Gastrocnemius medialis (tissue), 4 donors: Measurements from ENCODE around the gene MTA1. TPM values are rescaled to one million over a fixed set of nuclear protein-coding genes. Genes with fewer than 3 reads are reported as not detected.

Source experiments
- ATAC-seq, 2 donors: fragments of 150-250 bp; one replicate each; pipeline ENCODE4 v1.9.1; 2016
- DNase-seq, 2 donors: peaks; one replicate each; pipeline ENCODE4 v3.0.0-alpha.2; 2019
- H3K27ac ChIP-seq, 4 donors: fragments of 200-600 bp; sonication (generic); 1 replicate in 1 of 4; 2 replicates in 3 of 4; pipeline ENCODE4 v1.5.1; 2016 to 2018; ENCODE audit warnings: mild to moderate bottlenecking in 2 of 4, moderate library complexity in 1 of 4
- H3K27me3 ChIP-seq, 3 donors: fragments of 200-600 bp; sonication (generic) in 2 of 3; 1 replicate in 1 of 3; 2 replicates in 2 of 3; pipeline versions ENCODE4 v1.5.1 to v1.6.0; 2016 to 2019; ENCODE audit warnings: mild to moderate bottlenecking in 1 of 3, moderate library complexity in 1 of 3
- H3K36me3 ChIP-seq, 2 donors: fragments of 200-600 bp; sonication (generic) in 1 of 2; one replicate each; pipeline ENCODE4 v1.5.1; 2017 to 2018
- H3K4me1 ChIP-seq, 2 donors: fragments of 200-600 bp; sonication (generic) in 1 of 2; one replicate each; pipeline ENCODE4 v1.5.1; 2016 to 2017; ENCODE audit warnings: mild to moderate bottlenecking in 2 of 2
- H3K4me3 ChIP-seq, 4 donors: fragments of 200-600 bp; sonication (generic) in 3 of 4; 1 replicate in 1 of 4; 2 replicates in 3 of 4; pipeline ENCODE4 v1.5.1; 2016 to 2019; ENCODE audit warnings: mild to moderate bottlenecking in 2 of 4
- H3K9me3 ChIP-seq, 3 donors: fragments of 200-600 bp; sonication (generic) in 2 of 3; 1 replicate in 1 of 3; 2 replicates in 2 of 3; pipeline ENCODE4 v1.5.1; 2016 to 2019
- POLR2A ChIP-seq, 2 donors: fragments of 450-650 bp; IDR thresholded peaks; one replicate each; pipeline ENCODE4 v1.6.1; 2017; ENCODE audit warnings: antibody characterized with exemption in 2 of 2, mild to moderate bottlenecking in 2 of 2, moderate library complexity in 2 of 2
- in situ Hi-C, 4 donors: fragments of 200-750 bp; cut with MboI; loops; one replicate each; pipeline versions ENCODE4 v1.15.0 to v1.8.0; 2017; ENCODE audit warnings: low sequenced_read_pairs in 4 of 4
- intact Hi-C: fragments of 100-400 bp; cut with DNase I; formaldehyde crosslinking; loops from one replicate; pipeline ENCODE4 v1.15.1; 2023; ENCODE audit warnings: low total_unique reads
- total RNA-seq, 4 donors: library from RNA; depleted of rRNA; stranded (reverse); fragments of >200 nt; gene quantifications; one replicate each; pipeline versions ENCODE4 v1.1.0 to v1.2.3, GENCODE V29; 2016
- TF ChIP-seq, protein P1 (sequence below), 5 experiments: fragments of 450-650 bp in 3 of 5; fragments of 200-600 bp in 2 of 5; sonication (generic) in 2 of 5; IDR thresholded peaks in 4 of 5; conservative IDR thresholded peaks in 1 of 5; 1 replicate in 4 of 5; 2 replicates in 1 of 5; pipeline ENCODE4 v1.5.1; 2016 to 2019; ENCODE audit warnings: antibody characterized with exemption in 5 of 5, mild to moderate bottlenecking in 3 of 5, moderate library complexity in 3 of 5

Gene MTA1
- total RNA-seq, 4 donors from 2014 or later: 18.2 to 30.8 (median 28.2) TPM

DNA sequence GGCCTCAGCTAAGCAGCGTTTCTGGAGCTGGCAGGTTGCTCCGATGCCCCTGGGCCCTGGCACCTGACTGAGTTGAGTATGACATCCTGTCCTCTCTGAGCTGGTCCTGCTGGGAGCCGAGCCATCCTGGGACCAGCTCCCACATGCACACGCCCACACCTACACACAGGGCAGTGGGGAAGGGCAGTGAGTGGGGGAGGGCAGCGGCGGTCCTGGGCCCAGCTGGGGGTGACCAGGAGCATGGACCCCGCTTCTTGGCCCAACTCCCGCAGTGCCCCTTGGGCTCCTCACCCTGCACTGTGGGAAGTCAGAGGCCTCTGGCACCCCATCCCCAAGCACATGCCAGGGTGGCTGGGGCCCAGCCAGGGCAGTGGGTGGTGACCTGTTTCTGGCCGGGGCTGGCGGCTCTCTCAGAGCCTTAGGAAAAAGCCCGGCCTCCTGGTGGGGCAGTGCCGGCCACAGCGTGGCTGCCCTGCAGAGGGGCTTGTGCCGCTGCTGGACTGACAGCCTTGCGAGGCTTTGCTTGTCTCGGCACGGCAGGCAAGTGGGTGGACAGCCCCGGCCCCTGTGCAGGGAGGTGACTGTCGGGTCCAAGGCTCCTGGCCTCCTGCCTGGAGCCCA is 49.1 kb downstream of the MTA1 start:
- in situ Hi-C loops: no loop called here
- Histone ChIP-seq H3K4me3 (no peak overlapping the region), H3K4me1 (peaks cover 42 to 47% of the 10 kb centered on the region in 2 donors), H3K27me3 (no peaks in the 10 kb centered on the region), H3K27ac (peak overlapping the region in 3 of 4 donors; percentile 39 to 65 (median 50)), H3K36me3 (peaks cover 0 to 19% of the 10 kb centered on the region in 2 donors), H3K9me3 (no peaks in the 10 kb centered on the region)
- ATAC-seq: peak; percentile 55 to 67
- DNase-seq: peak in 1 of 2 donors; percentile 72
- TF ChIP-seq, protein P1, sequence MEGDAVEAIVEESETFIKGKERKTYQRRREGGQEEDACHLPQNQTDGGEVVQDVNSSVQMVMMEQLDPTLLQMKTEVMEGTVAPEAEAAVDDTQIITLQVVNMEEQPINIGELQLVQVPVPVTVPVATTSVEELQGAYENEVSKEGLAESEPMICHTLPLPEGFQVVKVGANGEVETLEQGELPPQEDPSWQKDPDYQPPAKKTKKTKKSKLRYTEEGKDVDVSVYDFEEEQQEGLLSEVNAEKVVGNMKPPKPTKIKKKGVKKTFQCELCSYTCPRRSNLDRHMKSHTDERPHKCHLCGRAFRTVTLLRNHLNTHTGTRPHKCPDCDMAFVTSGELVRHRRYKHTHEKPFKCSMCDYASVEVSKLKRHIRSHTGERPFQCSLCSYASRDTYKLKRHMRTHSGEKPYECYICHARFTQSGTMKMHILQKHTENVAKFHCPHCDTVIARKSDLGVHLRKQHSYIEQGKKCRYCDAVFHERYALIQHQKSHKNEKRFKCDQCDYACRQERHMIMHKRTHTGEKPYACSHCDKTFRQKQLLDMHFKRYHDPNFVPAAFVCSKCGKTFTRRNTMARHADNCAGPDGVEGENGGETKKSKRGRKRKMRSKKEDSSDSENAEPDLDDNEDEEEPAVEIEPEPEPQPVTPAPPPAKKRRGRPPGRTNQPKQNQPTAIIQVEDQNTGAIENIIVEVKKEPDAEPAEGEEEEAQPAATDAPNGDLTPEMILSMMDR (IDR thresholded peaks at IDR 0.05 in 4 of 5, conservative IDR thresholded peaks at IDR 0.05 in 1 of 5): no peak
- TF ChIP-seq POLR2A (IDR thresholded peaks at IDR 0.05): no peak
- intact Hi-C loops: no loop called here

DNA sequence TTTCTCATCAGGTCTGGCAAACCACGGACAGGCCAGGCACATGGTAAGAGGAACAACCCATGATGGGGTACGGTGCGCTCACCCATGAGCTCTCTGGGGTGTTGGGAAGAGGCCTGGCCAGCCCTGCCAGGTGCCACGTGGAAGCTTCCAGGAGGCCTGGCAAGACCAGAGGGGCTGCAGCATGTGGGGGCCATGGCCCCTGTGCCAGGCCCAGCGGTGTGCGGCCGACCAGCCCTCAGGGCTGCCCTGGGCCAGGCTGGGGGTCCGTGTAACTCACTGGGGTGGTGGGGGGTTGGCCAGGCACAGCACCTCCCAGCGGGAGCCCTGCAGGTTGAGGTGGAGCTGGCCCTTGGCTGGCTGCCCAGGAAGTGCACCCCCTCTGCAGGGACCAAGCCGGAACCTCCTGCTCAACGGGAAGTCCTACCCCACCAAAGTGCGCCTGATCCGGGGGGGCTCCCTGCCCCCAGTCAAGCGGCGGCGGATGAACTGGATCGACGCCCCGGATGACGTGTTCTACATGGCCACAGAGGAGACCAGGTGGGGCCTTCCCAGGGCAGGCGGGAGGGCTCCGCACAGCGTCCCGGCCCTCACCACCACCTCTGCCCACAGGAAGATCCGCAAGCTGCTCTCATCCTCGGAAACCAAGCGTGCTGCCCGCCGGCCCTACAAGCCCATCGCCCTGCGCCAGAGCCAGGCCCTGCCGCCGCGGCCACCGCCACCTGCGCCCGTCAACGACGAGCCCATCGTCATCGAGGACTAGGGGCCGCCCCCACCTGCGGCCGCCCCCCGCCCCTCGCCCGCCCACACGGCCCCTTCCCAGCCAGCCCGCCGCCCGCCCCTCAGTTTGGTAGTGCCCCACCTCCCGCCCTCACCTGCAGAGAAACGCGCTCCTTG is 50.1 kb downstream of the MTA1 start:
- in situ Hi-C loops (no loop called here), intact Hi-C loops (no loop called here)
- ATAC-seq (no peak), DNase-seq (no peak)
- peaks cover 45 to 51% of the 10 kb centered on the region in 2 donors for H3K4me1 ChIP-seq
- TF ChIP-seq POLR2A (IDR thresholded peaks at IDR 0.05): no peak
- TF ChIP-seq, protein P1 (IDR thresholded peaks at IDR 0.05 in 4 of 5, conservative IDR thresholded peaks at IDR 0.05 in 1 of 5): no peak
- no peak overlapping the region for H3K4me3 ChIP-seq
- H3K36me3 ChIP-seq: peaks cover 0 to 10% of the 10 kb centered on the region in 2 donors
- peak overlapping the region in 3 of 4 donors; percentile 39 to 65 (median 50) for H3K27ac ChIP-seq
- no peaks in the 10 kb centered on the region for H3K9me3 ChIP-seq
- H3K27me3 ChIP-seq: no peaks in the 10 kb centered on the region

DNA sequence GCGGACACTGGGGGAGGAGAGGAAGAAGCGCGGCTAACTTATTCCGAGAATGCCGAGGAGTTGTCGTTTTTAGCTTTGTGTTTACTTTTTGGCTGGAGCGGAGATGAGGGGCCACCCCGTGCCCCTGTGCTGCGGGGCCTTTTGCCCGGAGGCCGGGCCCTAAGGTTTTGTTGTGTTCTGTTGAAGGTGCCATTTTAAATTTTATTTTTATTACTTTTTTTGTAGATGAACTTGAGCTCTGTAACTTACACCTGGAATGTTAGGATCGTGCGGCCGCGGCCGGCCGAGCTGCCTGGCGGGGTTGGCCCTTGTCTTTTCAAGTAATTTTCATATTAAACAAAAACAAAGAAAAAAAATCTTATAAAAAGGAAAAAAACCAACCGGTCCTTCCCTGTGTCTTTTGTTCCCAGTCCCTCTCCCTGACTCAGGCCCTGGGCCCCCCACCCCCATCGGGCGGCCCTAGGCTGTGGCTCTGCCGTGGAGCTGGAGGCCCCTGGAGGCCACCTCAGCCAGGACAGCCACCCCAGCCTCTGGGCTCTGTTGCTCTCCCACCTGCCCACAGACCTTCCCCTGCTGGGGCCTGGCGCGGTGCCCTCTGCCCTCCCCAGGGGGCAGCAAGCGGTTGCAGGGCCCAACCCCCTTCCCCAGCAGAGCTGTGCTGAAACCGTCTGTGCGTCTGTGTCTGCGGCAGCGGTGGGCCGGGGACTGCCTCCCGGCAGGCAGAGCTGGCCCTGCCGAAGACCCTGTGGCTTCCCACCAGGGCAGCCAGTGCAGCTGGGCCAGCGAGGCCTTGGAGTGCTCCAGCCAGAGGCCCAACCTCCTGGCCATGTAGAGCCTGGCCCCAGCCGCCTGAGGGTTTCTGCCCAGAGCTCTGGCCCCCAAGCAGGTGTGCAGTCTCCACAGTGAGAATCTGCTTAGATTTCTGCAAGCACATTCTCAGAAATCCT is 51.0 kb downstream of the MTA1 start:
- Histone ChIP-seq H3K4me3 (no peak overlapping the region), H3K27me3 (peaks cover 0 to 4% (median 0%) of the 10 kb centered on the region in 3 donors), H3K36me3 (peaks cover 0 to 6% of the 10 kb centered on the region in 2 donors), H3K9me3 (no peaks in the 10 kb centered on the region), H3K4me1 (peaks cover 42 to 53% of the 10 kb centered on the region in 2 donors), H3K27ac (no peak overlapping the region)
- intact Hi-C loops (no loop called here), in situ Hi-C loops (no loop called here)
- no peak for ATAC-seq
- TF ChIP-seq, protein P1 (IDR thresholded peaks at IDR 0.05 in 4 of 5, conservative IDR thresholded peaks at IDR 0.05 in 1 of 5): no peak
- no peak for TF ChIP-seq POLR2A (IDR thresholded peaks at IDR 0.05)
- no peak for DNase-seq

DNA sequence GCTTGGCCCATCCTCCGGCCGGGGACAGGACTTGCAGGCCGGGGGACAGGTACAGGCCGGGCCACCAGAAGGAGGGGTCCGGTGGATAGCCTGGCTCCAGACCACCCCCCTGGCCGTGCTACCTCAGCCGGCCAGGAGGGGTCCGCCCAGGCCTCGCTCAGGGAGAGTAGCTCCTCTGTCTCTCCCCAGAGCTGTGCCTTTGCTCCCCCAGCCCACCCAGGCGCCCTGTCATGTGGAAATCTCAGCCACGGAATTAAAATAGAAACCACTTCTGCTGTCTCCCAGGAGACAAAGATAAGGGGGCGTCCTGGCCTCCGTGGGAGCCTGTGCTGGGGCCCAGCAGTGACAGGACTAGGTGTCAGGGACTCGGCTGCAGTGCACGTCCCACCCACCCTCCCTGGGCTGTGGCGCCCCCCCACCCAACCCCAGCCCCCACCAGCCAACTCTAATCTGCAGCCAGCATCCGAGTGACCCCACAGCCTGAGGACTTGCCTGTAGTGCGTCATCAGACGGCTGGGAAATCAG is 51.7 kb downstream of the MTA1 start:
- no peak for TF ChIP-seq POLR2A (IDR thresholded peaks at IDR 0.05)
- TF ChIP-seq, protein P1 (IDR thresholded peaks at IDR 0.05 in 4 of 5, conservative IDR thresholded peaks at IDR 0.05 in 1 of 5): no peak

More for the DNA sequence above, 51.7 kb downstream of the MTA1 start:
- H3K4me1 ChIP-seq: peaks cover 40 to 57% of the 10 kb centered on the region in 2 donors
- intact Hi-C loops (no loop called here), in situ Hi-C loops (no loop called here)
- H3K9me3 ChIP-seq: no peaks in the 10 kb centered on the region
- H3K36me3 ChIP-seq: peaks cover 0 to 6% of the 10 kb centered on the region in 2 donors
- H3K27ac ChIP-seq: no peak overlapping the region
- DNase-seq (no peak), ATAC-seq (no peak)
- H3K4me3 ChIP-seq: no peak overlapping the region
- H3K27me3 ChIP-seq: peaks cover 0 to 4% (median 0%) of the 10 kb centered on the region in 3 donors
